ENCODE results near the gene PIK3C2A.
"Not testable (repeated sequence)": the region's sequence is repeated elsewhere in the genome, so short reads cannot be mapped to it uniquely, and the experiment has no call there.

The PIK3C2A gene

GRCh38 chr11:17207317-17208256 is at the start of gene PIK3C2A:
PIK3C2A (minus strand) TSS chr11:17207986; CDS start chr11:17169741, 38,245 bp downstream.
- DNase-seq = peak; percentile 94 to 98

GRCh38 chr11:17257196-17257595 is 49.4 kb upstream of the PIK3C2A start:
- no peak for DNase-seq

- DNase-seq = no peak
Measured at GRCh38 chr11:17256512-17256911, 48.7 kb upstream of the PIK3C2A start.

- DNase-seq = no peak
Measured at GRCh38 chr11:17252704-17253103, 44.9 kb upstream of the PIK3C2A start.

GRCh38 chr11:17250561-17251350 is 43.0 kb upstream of the PIK3C2A start:
- DNase-seq = no peak

GRCh38 chr11:17244046-17244445 is 36.3 kb upstream of the PIK3C2A start:
- no peak for DNase-seq

- not testable (repeated sequence) for DNase-seq
Measured at GRCh38 chr11:17242954-17243353, 35.2 kb upstream of the PIK3C2A start.

- no peak for DNase-seq
Measured at GRCh38 chr11:17240780-17241179, 33.0 kb upstream of the PIK3C2A start.

- not testable (repeated sequence) for DNase-seq
Measured at GRCh38 chr11:17239927-17240326, 32.1 kb upstream of the PIK3C2A start.

- no peak for DNase-seq
Measured at GRCh38 chr11:17238377-17238776, 30.6 kb upstream of the PIK3C2A start.

- no peak for DNase-seq
Measured at GRCh38 chr11:17233101-17233500, 25.3 kb upstream of the PIK3C2A start.

GRCh38 chr11:17230867-17231851 is 23.4 kb upstream of the PIK3C2A start:
- DNase-seq = no peak

GRCh38 chr11:17229481-17230152 is 21.8 kb upstream of the PIK3C2A start:
- DNase-seq = no peak

GRCh38 chr11:17228186-17228925 is 20.6 kb upstream of the PIK3C2A start:
- DNase-seq = not testable (repeated sequence)

- no peak for DNase-seq
Measured at GRCh38 chr11:17224727-17225126, 16.9 kb upstream of the PIK3C2A start.

- DNase-seq = no peak
Measured at GRCh38 chr11:17221968-17222367, 14.2 kb upstream of the PIK3C2A start.

- no peak for DNase-seq
Measured at GRCh38 chr11:17219016-17219415, 11.2 kb upstream of the PIK3C2A start.

GRCh38 chr11:17218403-17218802 is 10.6 kb upstream of the PIK3C2A start:
- DNase-seq = no peak

GRCh38 chr11:17217401-17217800 is 9.6 kb upstream of the PIK3C2A start:
- DNase-seq = no peak

- no peak for DNase-seq
Measured at GRCh38 chr11:17214338-17214737, 6.6 kb upstream of the PIK3C2A start.

- DNase-seq = no peak
Measured at GRCh38 chr11:17211286-17211685, 3.5 kb upstream of the PIK3C2A start.

Data from NCI-H187 (cell line).